ENCODE measurements around the gene DCLRE1B.

The DCLRE1B gene

GRCh38 chr1:113881661-113882060 lies 23.5 kb upstream of the DCLRE1B start:
- no peak for DNase-seq
- intact Hi-C loops (cut with DNase I): no loop called here

GRCh38 chr1:113886417-113887401 lies 18.4 kb upstream of the DCLRE1B start:
- intact Hi-C loops (cut with DNase I): no loop called here
- DNase-seq: no peak

- intact Hi-C loops (cut with DNase I): no loop called here
- no peak for DNase-seq
Measured at GRCh38 chr1:113887402-113888175, 17.5 kb upstream of the DCLRE1B start, which contains the start of gene BCL2L15. BCL2L15 (minus strand) TSS chr1:113887581; CDS start chr1:113887375, 206 bp downstream.

GRCh38 chr1:113890816-113891215 lies 14.3 kb upstream of the DCLRE1B start:
- no peak for DNase-seq
- intact Hi-C loops (cut with DNase I): no loop called here

- no peak for DNase-seq
- intact Hi-C loops (cut with DNase I): no loop called here
Measured at GRCh38 chr1:113891631-113892220, 13.4 kb upstream of the DCLRE1B start.

GRCh38 chr1:113893267-113893666 lies 11.9 kb upstream of the DCLRE1B start:
- DNase-seq: no peak
- intact Hi-C loops (cut with DNase I): no loop called here

- DNase-seq: no peak
- intact Hi-C loops (cut with DNase I): no loop called here
Measured at GRCh38 chr1:113895098-113895497, 10.0 kb upstream of the DCLRE1B start.

- DNase-seq: no peak
- intact Hi-C loops (cut with DNase I): no loop called here
Measured at GRCh38 chr1:113895961-113896360, 9.2 kb upstream of the DCLRE1B start.

GRCh38 chr1:113898241-113898814 lies 6.8 kb upstream of the DCLRE1B start:
- intact Hi-C loops (cut with DNase I): no loop called here
- no peak for DNase-seq

- no peak for DNase-seq
- intact Hi-C loops (cut with DNase I): no loop called here
Measured at GRCh38 chr1:113899111-113899510, 6.0 kb upstream of the DCLRE1B start.

- DNase-seq: no peak
- intact Hi-C loops (cut with DNase I): no loop called here
Measured at GRCh38 chr1:113901191-113901590, 3.9 kb upstream of the DCLRE1B start.

- intact Hi-C loops (cut with DNase I): no loop called here
- DNase-seq: peak in 26 of 42 donors; percentile 5 to 61 (median 23)
Measured at GRCh38 chr1:113903501-113904292, 1.4 kb upstream of the DCLRE1B start.

- intact Hi-C loops (cut with DNase I): no loop called here
- DNase-seq: peak in 3 of 42 donors; percentile 50 to 62 (median 56)
Measured at GRCh38 chr1:113904293-113904673, 843 bp upstream of the DCLRE1B start.

GRCh38 chr1:113905435-113905861 lies 322 bp downstream of the DCLRE1B start:
- DNase-seq: peak in 6 of 42 donors; percentile 3 to 53 (median 24)
- intact Hi-C loops (cut with DNase I): loop anchor here (1.0 to 5.0 kb wide), 2 partner anchors 24 to 93 kb away; partner anchors contain the start of genes HIPK1 and RSBN1

- peak in 15 of 42 donors; percentile 10 to 47 (median 21) for DNase-seq
- intact Hi-C loops (cut with DNase I): no loop called here
Measured at GRCh38 chr1:113912594-113913311, 7.6 kb downstream of the DCLRE1B start.

GRCh38 chr1:113913312-113913668 lies 8.2 kb downstream of the DCLRE1B start:
- DNase-seq: no peak
- intact Hi-C loops (cut with DNase I): no loop called here

GRCh38 chr1:113913887-113914664 lies 8.9 kb downstream of the DCLRE1B start:
- DNase-seq: no peak
- intact Hi-C loops (cut with DNase I): no loop called here

Measured in head of caudate nucleus (tissue), 42 donors.